GM08714 (cell line): Measurements from ENCODE around the gene TIGD6.
"Not testable (repeated sequence)": the region's sequence is repeated elsewhere in the genome, so short reads cannot be mapped to it uniquely, and the experiment has no call there.

Experiments
- H3K4me3 ChIP-seq: fragments of 200-500 bp; sonication (Bioruptor generic); 2 replicates; pipeline ENCODE4 v1.5.1; 2014; ENCODE audit warnings: mild to moderate bottlenecking, low read length, inconsistent platforms
- ZNF274 ChIP-seq: IDR thresholded peaks from 2 replicates; pipeline ENCODE4 v1.6.1; 2012; ENCODE audit warnings: mild to moderate bottlenecking, low read depth, low read length

The TIGD6 gene

GRCh38 chr5:149951138-149951749 is 49.2 kb downstream of the TIGD6 start:
- no peak for TF ChIP-seq ZNF274
- H3K4me3 ChIP-seq, result no peak overlapping the region

GRCh38 chr5:149948993-149949392 is 51.5 kb downstream of the TIGD6 start:
- H3K4me3 ChIP-seq, result no peak overlapping the region
- no peak for TF ChIP-seq ZNF274

GRCh38 chr5:149946118-149946517 is 54.3 kb downstream of the TIGD6 start:
- H3K4me3 ChIP-seq, result no peak overlapping the region
- no peak for TF ChIP-seq ZNF274

- no peak within 1 kb of the TSS for H3K4me3 ChIP-seq
- TF ChIP-seq ZNF274, result no peak
Measured at GRCh38 chr5:149944666-149945065, 55.8 kb downstream of the TIGD6 start, which contains the start of gene PDE6A. Gene PDE6A, minus strand, starts transcription at chr5:149944793. Its CDS starts 120 bp downstream, at chr5:149944673.

GRCh38 chr5:149943177-149943949 is 57.1 kb downstream of the TIGD6 start:
- H3K4me3 ChIP-seq, result not testable (repeated sequence)
